Right lobe of liver (tissue), 6 donors: Measurements from ENCODE around the gene ASCC1. TPM values are rescaled to one million over a fixed set of nuclear protein-coding genes. Genes with fewer than 3 reads are reported as not detected.

Source experiments
- ATAC-seq, 4 donors: fragments of 200-7000 bp; cut with Tn5 transposase; one replicate each; pipeline ENCODE4 v1.9.1; 2020; ENCODE audit warnings: mild to moderate bottlenecking in 4 of 4, moderate library complexity in 4 of 4
- DNase-seq, 3 donors: peaks; one replicate each; pipeline ENCODE4 v3.0.0-alpha.2; 2020
- H3K27ac ChIP-seq, 3 donors: fragments of 200-600 bp; one replicate each; pipeline ENCODE4 v1.8.0; 2022
- H3K27me3 ChIP-seq, 2 donors: fragments of 200-600 bp; one replicate each; pipeline ENCODE4 v1.8.0; 2022
- H3K36me3 ChIP-seq, 4 donors: fragments of 200-600 bp; sonication (generic) in 1 of 4; one replicate each; pipeline versions ENCODE4 v1.5.1 to v1.8.0; 2017 to 2022; ENCODE audit warnings: control low read depth in 1 of 4
- H3K4me1 ChIP-seq, 4 donors: fragments of 200-600 bp; sonication (generic) in 1 of 4; one replicate each; pipeline versions ENCODE4 v1.5.1 to v1.8.0; 2017 to 2022; ENCODE audit warnings: control low read depth in 1 of 4
- H3K4me3 ChIP-seq, 3 donors: fragments of 200-600 bp; one replicate each; pipeline ENCODE4 v1.8.0; 2022
- H3K9me3 ChIP-seq, 4 donors: fragments of 200-600 bp; sonication (generic) in 1 of 4; one replicate each; pipeline versions ENCODE4 v1.5.1 to v1.8.0; 2017 to 2022; ENCODE audit warnings: control low read depth in 1 of 4
- CTCF ChIP-seq, 4 donors: fragments of 200-600 bp in 3 of 4; fragments of 450-650 bp in 1 of 4; IDR thresholded peaks; one replicate each; pipeline versions ENCODE4 v1.5.1 to v1.8.0; 2016 to 2022; ENCODE audit warnings: antibody characterized with exemption in 4 of 4, mild to moderate bottlenecking in 2 of 4
- POLR2A ChIP-seq: fragments of 450-650 bp; IDR thresholded peaks from one replicate; pipeline ENCODE4 v1.6.1; 2017; ENCODE audit warnings: antibody characterized with exemption, mild to moderate bottlenecking
- WGBS: methylation state at CpG from one replicate; pipeline ENCODE4 v1.1.6; 2018; ENCODE audit warnings: low coverage, low lambda C conversion rate; ENCODE audit not compliant: insufficient coverage; ENCODE audit errors: missing lambda C conversion rate; 5-methylcytosine and 5-hydroxymethylcytosine counted together
- intact Hi-C, 2 donors: fragments of 100-400 bp; cut with DNase I; formaldehyde crosslinking; loops; one replicate each; pipeline versions ENCODE4 v1.11.2 to v1.14.1; 2022
- total RNA-seq, 6 experiments: library from RNA; depleted of rRNA in 2 of 6; stranded (reverse); fragments of >200 nt in 2 of 6; fragmentation: NEBNext Ultra II Directional in 3 of 6; extraction: Animal tissue kit (Norgen Biotek cat#: 25700) in 3 of 6; gene quantifications; one replicate each; pipeline versions ENCODE4 v1.1.0 to v1.2.4, GENCODE V29; 2016 to 2023
- donor health status: DM: no; HTN: yes; CAD: no.
- donor health status: DM: no; HTN: no; CAD: no.
- donor health status: DM: no; HTN: no; CAD: no.
- donor health status: DM: no; HTN: yes; CAD: no.
- donor health status: DM: no; HTN: yes; CAD: no.

The ASCC1 gene
- total RNA-seq, 6 experiments from 2014 or later: 12.0 to 26.5 (median 14.5) TPM

GRCh38 chr10:72124989-72125388 is 91.1 kb downstream of the ASCC1 start:
- Histone ChIP-seq H3K27ac (no peak overlapping the region), H3K27me3 (no peaks in the 10 kb centered on the region), H3K9me3 (no peaks in the 10 kb centered on the region), H3K36me3 (no peaks in the 10 kb centered on the region), H3K4me3 (no peak overlapping the region), H3K4me1 (no peaks in the 10 kb centered on the region)
- DNase-seq (no peak), ATAC-seq (no peak)
- intact Hi-C loops: loop anchor here in 1 of 2 donors (10.0 kb wide), 1 partner anchor 210 kb away; no protein-coding TSS in a partner anchor
- TF ChIP-seq CTCF (IDR thresholded peaks at IDR 0.05): no peak
- TF ChIP-seq POLR2A: no peak
- 87% methylated on average over 1 of the region's 1 CpG for WGBS

GRCh38 chr10:72124381-72124780 is 91.7 kb downstream of the ASCC1 start:
- Histone ChIP-seq H3K9me3 (no peaks in the 10 kb centered on the region), H3K27ac (no peak overlapping the region), H3K4me1 (no peaks in the 10 kb centered on the region), H3K4me3 (no peak overlapping the region), H3K27me3 (no peaks in the 10 kb centered on the region), H3K36me3 (no peaks in the 10 kb centered on the region)
- TF ChIP-seq CTCF (IDR thresholded peaks at IDR 0.05): no peak
- intact Hi-C loops: loop anchor here in 1 of 2 donors (10.0 kb wide), 1 partner anchor 210 kb away; no protein-coding TSS in a partner anchor
- ATAC-seq (no peak), DNase-seq (no peak)

GRCh38 chr10:72123616-72124015 is 92.5 kb downstream of the ASCC1 start:
- ATAC-seq: no peak
- Histone ChIP-seq H3K4me1 (no peaks in the 10 kb centered on the region), H3K9me3 (no peaks in the 10 kb centered on the region), H3K27me3 (no peaks in the 10 kb centered on the region), H3K36me3 (no peaks in the 10 kb centered on the region), H3K27ac (no peak overlapping the region), H3K4me3 (no peak overlapping the region)
- DNase-seq: no peak
- intact Hi-C loops: loop anchor here in 1 of 2 donors (10.0 kb wide), 1 partner anchor 211 kb away; no protein-coding TSS in a partner anchor
- WGBS: 84% methylated on average over 4 of the region's 4 CpGs
- TF ChIP-seq CTCF (IDR thresholded peaks at IDR 0.05) (no peak), POLR2A (no peak)

GRCh38 chr10:72122221-72122620 is 93.9 kb downstream of the ASCC1 start:
- Histone ChIP-seq H3K36me3 (no peaks in the 10 kb centered on the region), H3K4me1 (no peaks in the 10 kb centered on the region), H3K27me3 (no peaks in the 10 kb centered on the region), H3K27ac (no peak overlapping the region), H3K4me3 (no peak overlapping the region), H3K9me3 (no peaks in the 10 kb centered on the region)
- WGBS: no CpG with 5 or more reads among the region's 4 CpGs
- no peak for ATAC-seq
- intact Hi-C loops: loop anchor here in 1 of 2 donors (10.0 kb wide), 1 partner anchor 213 kb away; no protein-coding TSS in a partner anchor
- TF ChIP-seq POLR2A: no peak
- DNase-seq: no peak

- WGBS: 100% methylated on average over 1 of the region's 1 CpG
- Histone ChIP-seq H3K4me1 (no peaks in the 10 kb centered on the region), H3K27ac (no peak overlapping the region), H3K36me3 (no peaks in the 10 kb centered on the region), H3K4me3 (no peak overlapping the region), H3K27me3 (no peaks in the 10 kb centered on the region), H3K9me3 (no peaks in the 10 kb centered on the region)
- no peak for DNase-seq
- ATAC-seq: no peak
- no peak for TF ChIP-seq CTCF (IDR thresholded peaks at IDR 0.05)
- no peak for TF ChIP-seq POLR2A
- intact Hi-C loops: loop anchor here in 1 of 2 donors (10.0 kb wide), 1 partner anchor 213 kb away; no protein-coding TSS in a partner anchor
Measured at GRCh38 chr10:72121389-72121788, 94.7 kb downstream of the ASCC1 start.
